Keratinocyte (primary cell): Measurements from ENCODE around the gene DIABLO.

Source experiments
- EZH2 ChIP-seq: IDR thresholded peaks from one replicate; pipeline ENCODE4 v1.6.1; 2012; ENCODE audit warnings: inconsistent platforms, mild to moderate bottlenecking, low read length, moderate library complexity
- TF ChIP-seq, protein P1 (sequence below), 3 experiments: IDR thresholded peaks in 1 of 3; conservative IDR thresholded peaks in 1 of 3; optimal IDR thresholded peaks in 1 of 3; 2 replicates in 2 of 3; 3 replicates in 1 of 3; pipeline versions ENCODE3 to v1.5.1; 2011; ENCODE audit warnings: low read length in 3 of 3, mild to moderate bottlenecking in 3 of 3, moderate library complexity in 2 of 3, control low read depth in 1 of 3, inconsistent platforms in 1 of 3; ENCODE audit not compliant: insufficient read depth in 2 of 3; ENCODE audit errors: extremely low read depth in 1 of 3

DNA sequence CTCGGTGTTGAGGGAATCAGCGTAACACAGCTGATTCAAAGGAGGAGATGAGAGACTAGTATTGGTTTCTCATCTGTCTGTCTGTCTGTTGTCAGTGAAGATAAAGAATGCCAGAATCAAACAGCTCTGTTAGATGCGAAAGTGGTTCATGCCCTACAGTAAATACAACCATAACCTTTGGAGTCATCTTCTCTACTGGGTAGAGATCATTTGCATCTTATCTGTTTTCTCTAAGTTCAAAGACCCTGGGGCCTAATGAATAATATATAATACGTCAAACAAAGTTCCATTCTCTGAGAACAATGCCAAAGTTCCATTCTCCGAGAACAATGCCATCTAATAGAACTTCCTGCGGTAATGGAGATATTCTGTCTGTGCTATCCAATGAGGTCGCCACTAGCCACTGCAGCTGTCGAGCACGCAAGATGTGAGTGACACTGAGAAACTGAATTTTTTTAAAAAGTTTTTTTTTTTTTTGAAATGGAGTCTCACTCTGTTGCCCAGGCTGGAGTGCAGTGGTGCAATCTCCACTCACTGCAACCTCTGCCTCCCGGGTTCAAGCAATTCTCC, 58.4 kb downstream of the DIABLO start:
- TF ChIP-seq, protein P1, sequence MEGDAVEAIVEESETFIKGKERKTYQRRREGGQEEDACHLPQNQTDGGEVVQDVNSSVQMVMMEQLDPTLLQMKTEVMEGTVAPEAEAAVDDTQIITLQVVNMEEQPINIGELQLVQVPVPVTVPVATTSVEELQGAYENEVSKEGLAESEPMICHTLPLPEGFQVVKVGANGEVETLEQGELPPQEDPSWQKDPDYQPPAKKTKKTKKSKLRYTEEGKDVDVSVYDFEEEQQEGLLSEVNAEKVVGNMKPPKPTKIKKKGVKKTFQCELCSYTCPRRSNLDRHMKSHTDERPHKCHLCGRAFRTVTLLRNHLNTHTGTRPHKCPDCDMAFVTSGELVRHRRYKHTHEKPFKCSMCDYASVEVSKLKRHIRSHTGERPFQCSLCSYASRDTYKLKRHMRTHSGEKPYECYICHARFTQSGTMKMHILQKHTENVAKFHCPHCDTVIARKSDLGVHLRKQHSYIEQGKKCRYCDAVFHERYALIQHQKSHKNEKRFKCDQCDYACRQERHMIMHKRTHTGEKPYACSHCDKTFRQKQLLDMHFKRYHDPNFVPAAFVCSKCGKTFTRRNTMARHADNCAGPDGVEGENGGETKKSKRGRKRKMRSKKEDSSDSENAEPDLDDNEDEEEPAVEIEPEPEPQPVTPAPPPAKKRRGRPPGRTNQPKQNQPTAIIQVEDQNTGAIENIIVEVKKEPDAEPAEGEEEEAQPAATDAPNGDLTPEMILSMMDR (optimal IDR thresholded peaks at IDR 0.05 in 1 of 3, IDR thresholded peaks at IDR 0.05 in 1 of 3, conservative IDR thresholded peaks at IDR 0.05 in 1 of 3; ENCODE audit: extremely low read depth in 1 of 3, insufficient read depth in 2 of 3, low read length in 3 of 3), result no peak
- TF ChIP-seq EZH2, result no peak
